K562 (cell line): ENCODE data around the gene HSPA2. TPM values are rescaled to one million over a fixed set of nuclear protein-coding genes. Genes with fewer than 3 reads are reported as not detected.

Experiments
- BHLHE40 ChIP-seq: IDR thresholded peaks from 2 replicates; pipeline ENCODE4 v1.6.1; 2011; ENCODE audit warnings: low read length, improper control_type of control experiment
- CBX5 ChIP-seq: IDR thresholded peaks from 2 replicates; pipeline ENCODE4 v1.6.1; 2014; ENCODE audit warnings: low read depth, borderline replicate concordance
- CTBP1 ChIP-seq: fragments of 450-650 bp; IDR thresholded peaks from 2 replicates; pipeline ENCODE4 v1.6.1; 2016; ENCODE audit warnings: borderline replicate concordance
- ELF2 ChIP-seq: fragments of 250-450 bp; sonication (Bioruptor Pico); IDR thresholded peaks from 2 replicates; pipeline ENCODE4 v1.5.0; 2021; ENCODE audit warnings: mild to moderate bottlenecking
- GABPA ChIP-seq: fragments of 200-800 bp; sonication (Bioruptor generic); conservative IDR thresholded peaks from 2 replicates; pipeline ENCODE4 v1.6.1; 2016; ENCODE audit warnings: low read depth, missing genetic modification characterization, missing compliant biosample characterization
- GABPB1 ChIP-seq: sonication (generic); formaldehyde crosslinking; IDR thresholded peaks from 2 replicates; pipeline ENCODE4 v1.8.0; 2022; ENCODE audit warnings: mild to moderate bottlenecking, missing genetic modification reagents
- HDGF ChIP-seq: fragments of 450-650 bp; IDR thresholded peaks from 2 replicates; pipeline ENCODE4 v1.6.1; 2016
- NRF1 ChIP-seq, 2 experiments: fragments of 450-650 bp; IDR thresholded peaks in 1 of 2; conservative IDR thresholded peaks in 1 of 2; 2 replicates each; pipeline ENCODE4 v1.6.1; 2014; ENCODE audit warnings: mild to moderate bottlenecking in 2 of 2
- TBL1XR1 ChIP-seq, 2 experiments: IDR thresholded peaks; 2 replicates each; pipeline ENCODE4 v1.6.1; 2012; ENCODE audit warnings: improper control_type of control experiment in 2 of 2, low read length in 2 of 2, mild to moderate bottlenecking in 1 of 2
- polyA plus RNA-seq, 8 experiments: library from polyadenylated mRNA; depleted of rRNA in 4 of 8; stranded (reverse) in 5 of 8; unstranded in 3 of 8; fragments of >200 nt; fragmentation: Nextera tagmentation in 2 of 8; fragmentation: Illumina TruSeq in 1 of 8; extraction: Ambion mirVana in 2 of 8; extraction: Trizol in 1 of 8; gene quantifications; 2 replicates each; pipeline versions ENCODE4 v1.2.1 to v1.2.3, GENCODE V29; 2011 to 2014; ENCODE audit warnings: inconsistent platforms in 1 of 8, missing spikeins in 1 of 8
- total RNA-seq, 7 experiments: library from RNA; depleted of rRNA in 6 of 7; stranded (reverse); fragments of >200 nt in 6 of 7; fragmentation: Illumina TruSeq in 2 of 7; extraction: Trizol in 2 of 7; gene quantifications; 2 replicates each; pipeline versions ENCODE4 v1.2.1 to v1.2.3, GENCODE V29; 2011 to 2021; ENCODE audit warnings: low replicate concordance in 1 of 7
- TF ChIP-seq, protein P1 (sequence below), 2 experiments: IDR thresholded peaks; 2 replicates each; pipeline ENCODE4 v1.6.1; 2011; ENCODE audit warnings: borderline replicate concordance in 1 of 2, control low read depth in 1 of 2, low read depth in 1 of 2, low read length in 1 of 2, mild to moderate bottlenecking in 1 of 2, mixed read lengths in 1 of 2, moderate library complexity in 1 of 2; ENCODE audit not compliant: insufficient read depth in 1 of 2, insufficient read length in 1 of 2, poor library complexity in 1 of 2, severe bottlenecking in 1 of 2; ENCODE audit errors: extremely low read depth in 1 of 2
- TF ChIP-seq, protein P2 (sequence below), 3 experiments: fragments of 200-800 bp in 1 of 3; fragments of 250-450 bp in 1 of 3; fragments of 450-650 bp in 1 of 3; sonication (Bioruptor Pico) in 1 of 3; sonication (Bioruptor generic) in 1 of 3; formaldehyde crosslinking in 1 of 3; IDR thresholded peaks; 2 replicates each; pipeline versions ENCODE4 v1.6.1 to v1.8.0; 2016 to 2022; ENCODE audit warnings: mild to moderate bottlenecking in 2 of 3, missing genetic modification characterization in 2 of 3, missing compliant biosample characterization in 1 of 3, moderate library complexity in 1 of 3
- TF ChIP-seq, protein P3 (sequence below): fragments of 250-450 bp; sonication (Bioruptor Pico); IDR thresholded peaks from 2 replicates; pipeline ENCODE4 v1.8.0; 2022; ENCODE audit warnings: moderate library complexity, mild to moderate bottlenecking, inconsistent platforms
- TF ChIP-seq, protein P4 (sequence below): fragments of 250-450 bp; sonication (Bioruptor Pico); IDR thresholded peaks from 2 replicates; pipeline ENCODE4 v1.4.0; 2020; ENCODE audit warnings: mild to moderate bottlenecking, moderate library complexity, borderline replicate concordance
- TF ChIP-seq, protein P5 (sequence below): sonication (generic); formaldehyde crosslinking; IDR thresholded peaks from 2 replicates; pipeline ENCODE4 v1.4.0; 2020; ENCODE audit warnings: mild to moderate bottlenecking, missing genetic modification reagents

HSPA2 gene
- total and polyA plus RNA-seq, 9 of the 15 experiments (the other 6 are each of a cell fraction or from before 2014, with no cell fraction given), result not detected

DNA sequence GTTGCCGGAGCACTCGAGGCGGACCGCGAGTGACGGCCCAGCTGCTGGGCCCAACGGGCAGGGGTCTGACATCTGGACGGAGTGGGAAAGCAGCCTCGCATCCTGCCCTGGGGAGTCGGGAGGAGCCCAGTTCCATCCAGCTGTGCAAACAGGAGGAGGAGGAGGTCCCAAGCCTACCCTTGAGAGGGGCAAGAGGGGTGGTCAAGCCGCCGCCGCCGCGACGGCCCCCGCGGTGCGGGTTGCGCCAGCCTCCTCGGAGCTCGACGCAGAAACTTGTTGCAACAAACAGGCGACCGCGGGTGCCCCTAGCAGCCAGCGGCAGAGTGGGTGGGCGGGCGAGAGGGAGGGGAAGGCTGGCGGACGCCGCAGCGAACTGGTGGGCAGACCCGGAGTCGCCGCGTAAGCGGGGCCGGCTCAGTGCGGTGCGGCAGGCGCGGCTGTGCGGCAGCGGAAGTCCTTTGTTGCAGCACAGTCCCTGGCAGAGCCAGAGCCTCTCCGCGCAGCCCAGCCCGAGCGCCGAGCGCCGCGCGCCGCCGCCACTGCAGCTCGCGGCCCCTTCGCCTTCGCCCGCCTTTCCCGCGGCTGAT, 36.1 kb upstream of the HSPA2 start, which contains the start of gene ZBTB1 (continued):
- TF ChIP-seq, protein P1, sequence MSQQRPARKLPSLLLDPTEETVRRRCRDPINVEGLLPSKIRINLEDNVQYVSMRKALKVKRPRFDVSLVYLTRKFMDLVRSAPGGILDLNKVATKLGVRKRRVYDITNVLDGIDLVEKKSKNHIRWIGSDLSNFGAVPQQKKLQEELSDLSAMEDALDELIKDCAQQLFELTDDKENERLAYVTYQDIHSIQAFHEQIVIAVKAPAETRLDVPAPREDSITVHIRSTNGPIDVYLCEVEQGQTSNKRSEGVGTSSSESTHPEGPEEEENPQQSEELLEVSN (IDR thresholded peaks at IDR 0.05; ENCODE audit: borderline replicate concordance in 1 of 2, extremely low read depth in 1 of 2, insufficient read depth in 1 of 2, insufficient read length in 1 of 2, low read depth in 1 of 2, low read length in 1 of 2, poor library complexity in 1 of 2, severe bottlenecking in 1 of 2), result peak in 1 of 2 experiments; percentile 67
- TF ChIP-seq HDGF (no peak), BHLHE40 (no peak), TBL1XR1 (IDR thresholded peaks at IDR 0.05; ENCODE audit: low read length in 2 of 2) (no peak), GABPA (peak; percentile 54; the same call in 1 of the 2 replicates), GABPB1 (CRISPR knock-in tag) (0 out of 2 replicates have a peak, but pooled peaks have one; percentile 50), CTBP1 (peak; percentile 93), ELF2 (CRISPR knock-in tag) (0 out of 2 replicates have a peak, but pooled peaks have one; percentile 14), NRF1 (conservative IDR thresholded peaks at IDR 0.05 in 1 of 2, IDR thresholded peaks at IDR 0.05 in 1 of 2) (peak; percentile 70 to 72), CBX5 (no peak)
- TF ChIP-seq, protein P2, sequence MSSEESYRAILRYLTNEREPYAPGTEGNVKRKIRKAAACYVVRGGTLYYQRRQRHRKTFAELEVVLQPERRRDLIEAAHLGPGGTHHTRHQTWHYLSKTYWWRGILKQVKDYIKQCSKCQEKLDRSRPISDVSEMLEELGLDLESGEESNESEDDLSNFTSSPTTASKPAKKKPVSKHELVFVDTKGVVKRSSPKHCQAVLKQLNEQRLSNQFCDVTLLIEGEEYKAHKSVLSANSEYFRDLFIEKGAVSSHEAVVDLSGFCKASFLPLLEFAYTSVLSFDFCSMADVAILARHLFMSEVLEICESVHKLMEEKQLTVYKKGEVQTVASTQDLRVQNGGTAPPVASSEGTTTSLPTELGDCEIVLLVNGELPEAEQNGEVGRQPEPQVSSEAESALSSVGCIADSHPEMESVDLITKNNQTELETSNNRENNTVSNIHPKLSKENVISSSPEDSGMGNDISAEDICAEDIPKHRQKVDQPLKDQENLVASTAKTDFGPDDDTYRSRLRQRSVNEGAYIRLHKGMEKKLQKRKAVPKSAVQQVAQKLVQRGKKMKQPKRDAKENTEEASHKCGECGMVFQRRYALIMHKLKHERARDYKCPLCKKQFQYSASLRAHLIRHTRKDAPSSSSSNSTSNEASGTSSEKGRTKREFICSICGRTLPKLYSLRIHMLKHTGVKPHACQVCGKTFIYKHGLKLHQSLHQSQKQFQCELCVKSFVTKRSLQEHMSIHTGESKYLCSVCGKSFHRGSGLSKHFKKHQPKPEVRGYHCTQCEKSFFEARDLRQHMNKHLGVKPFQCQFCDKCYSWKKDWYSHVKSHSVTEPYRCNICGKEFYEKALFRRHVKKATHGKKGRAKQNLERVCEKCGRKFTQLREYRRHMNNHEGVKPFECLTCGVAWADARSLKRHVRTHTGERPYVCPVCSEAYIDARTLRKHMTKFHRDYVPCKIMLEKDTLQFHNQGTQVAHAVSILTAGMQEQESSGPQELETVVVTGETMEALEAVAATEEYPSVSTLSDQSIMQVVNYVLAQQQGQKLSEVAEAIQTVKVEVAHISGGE (CRISPR knock-in tag; IDR thresholded peaks at IDR 0.05), result peak; percentile 80 to 91 (median 81); a peak in 5 of 6 replicates
- TF ChIP-seq, protein P3, sequence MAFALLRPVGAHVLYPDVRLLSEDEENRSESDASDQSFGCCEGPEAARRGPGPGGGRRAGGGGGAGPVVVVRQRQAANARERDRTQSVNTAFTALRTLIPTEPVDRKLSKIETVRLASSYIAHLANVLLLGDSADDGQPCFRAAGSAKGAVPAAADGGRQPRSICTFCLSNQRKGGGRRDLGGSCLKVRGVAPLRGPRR (CRISPR knock-in tag), result no peak
- TF ChIP-seq, protein P4, sequence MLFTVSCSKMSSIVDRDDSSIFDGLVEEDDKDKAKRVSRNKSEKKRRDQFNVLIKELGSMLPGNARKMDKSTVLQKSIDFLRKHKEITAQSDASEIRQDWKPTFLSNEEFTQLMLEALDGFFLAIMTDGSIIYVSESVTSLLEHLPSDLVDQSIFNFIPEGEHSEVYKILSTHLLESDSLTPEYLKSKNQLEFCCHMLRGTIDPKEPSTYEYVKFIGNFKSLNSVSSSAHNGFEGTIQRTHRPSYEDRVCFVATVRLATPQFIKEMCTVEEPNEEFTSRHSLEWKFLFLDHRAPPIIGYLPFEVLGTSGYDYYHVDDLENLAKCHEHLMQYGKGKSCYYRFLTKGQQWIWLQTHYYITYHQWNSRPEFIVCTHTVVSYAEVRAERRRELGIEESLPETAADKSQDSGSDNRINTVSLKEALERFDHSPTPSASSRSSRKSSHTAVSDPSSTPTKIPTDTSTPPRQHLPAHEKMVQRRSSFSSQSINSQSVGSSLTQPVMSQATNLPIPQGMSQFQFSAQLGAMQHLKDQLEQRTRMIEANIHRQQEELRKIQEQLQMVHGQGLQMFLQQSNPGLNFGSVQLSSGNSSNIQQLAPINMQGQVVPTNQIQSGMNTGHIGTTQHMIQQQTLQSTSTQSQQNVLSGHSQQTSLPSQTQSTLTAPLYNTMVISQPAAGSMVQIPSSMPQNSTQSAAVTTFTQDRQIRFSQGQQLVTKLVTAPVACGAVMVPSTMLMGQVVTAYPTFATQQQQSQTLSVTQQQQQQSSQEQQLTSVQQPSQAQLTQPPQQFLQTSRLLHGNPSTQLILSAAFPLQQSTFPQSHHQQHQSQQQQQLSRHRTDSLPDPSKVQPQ, result no peak
- TF ChIP-seq, protein P5, sequence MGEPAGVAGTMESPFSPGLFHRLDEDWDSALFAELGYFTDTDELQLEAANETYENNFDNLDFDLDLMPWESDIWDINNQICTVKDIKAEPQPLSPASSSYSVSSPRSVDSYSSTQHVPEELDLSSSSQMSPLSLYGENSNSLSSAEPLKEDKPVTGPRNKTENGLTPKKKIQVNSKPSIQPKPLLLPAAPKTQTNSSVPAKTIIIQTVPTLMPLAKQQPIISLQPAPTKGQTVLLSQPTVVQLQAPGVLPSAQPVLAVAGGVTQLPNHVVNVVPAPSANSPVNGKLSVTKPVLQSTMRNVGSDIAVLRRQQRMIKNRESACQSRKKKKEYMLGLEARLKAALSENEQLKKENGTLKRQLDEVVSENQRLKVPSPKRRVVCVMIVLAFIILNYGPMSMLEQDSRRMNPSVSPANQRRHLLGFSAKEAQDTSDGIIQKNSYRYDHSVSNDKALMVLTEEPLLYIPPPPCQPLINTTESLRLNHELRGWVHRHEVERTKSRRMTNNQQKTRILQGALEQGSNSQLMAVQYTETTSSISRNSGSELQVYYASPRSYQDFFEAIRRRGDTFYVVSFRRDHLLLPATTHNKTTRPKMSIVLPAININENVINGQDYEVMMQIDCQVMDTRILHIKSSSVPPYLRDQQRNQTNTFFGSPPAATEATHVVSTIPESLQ, result no peak
